Stimulated activated CD4-positive, alpha-beta T cell treated with anti-CD3 and anti-CD28 coated beads, TNF-alpha, amount 100 ng/mL, for 24 hours (primary cell): Measurements from ENCODE around the gene UNC93A.

Experiments used
- DNase-seq, 3 experiments: peaks; one replicate each; pipeline ENCODE4 v3.0.0-alpha.2; 2020; ENCODE audit warnings: low read depth in 3 of 3

The UNC93A gene

DNA sequence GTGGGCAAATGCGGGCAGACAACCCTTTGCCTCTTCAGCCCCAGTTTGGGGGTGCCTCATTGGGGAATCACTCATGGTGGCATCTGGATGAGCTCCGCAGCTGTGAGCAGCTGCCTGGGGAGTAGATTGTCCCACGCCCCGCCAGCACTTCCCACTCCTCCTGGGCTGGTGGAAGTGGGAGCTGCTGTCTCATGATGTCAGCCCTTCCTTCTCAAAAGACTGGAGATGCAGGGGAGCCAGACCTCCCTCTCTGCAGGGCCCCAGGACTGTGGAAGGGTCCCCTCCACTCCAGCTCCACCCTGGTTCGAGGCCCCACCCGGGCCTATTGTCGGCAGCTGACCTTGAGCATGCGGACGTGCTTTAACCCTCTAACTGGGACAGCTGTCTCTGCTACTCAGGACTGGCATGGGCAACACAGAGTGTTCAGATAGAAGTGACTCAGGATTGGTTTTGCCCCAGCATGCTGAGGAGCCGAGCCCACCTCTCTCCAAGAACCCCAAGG, 2.0 kb downstream of the UNC93A start:
- DNase-seq = no peak

DNA sequence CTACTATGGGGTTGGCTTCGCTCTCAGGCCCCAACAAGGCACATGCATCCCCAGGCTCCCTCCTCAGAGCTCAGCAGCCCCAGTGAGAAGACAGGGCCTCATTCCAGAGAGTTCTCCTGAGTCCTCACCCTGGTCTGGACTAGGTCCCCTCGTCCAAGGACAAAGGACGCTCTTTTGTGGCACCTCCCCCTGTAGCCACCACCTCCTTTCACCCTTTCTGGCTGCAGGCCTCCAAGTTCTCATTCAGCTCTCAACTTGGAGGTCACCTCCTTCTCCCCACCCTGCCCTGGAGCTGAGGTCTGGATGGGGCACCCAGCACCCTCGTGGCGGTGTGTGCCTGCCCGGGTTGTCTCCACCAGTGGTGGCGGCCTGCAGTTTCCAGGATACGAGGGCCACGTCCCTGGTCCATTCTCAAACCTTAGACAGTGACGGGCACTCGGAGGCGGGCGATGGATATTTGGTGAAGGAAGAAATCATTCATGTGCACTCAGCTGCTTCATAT, 2.5 kb downstream of the UNC93A start:
- no peak for DNase-seq

DNA sequence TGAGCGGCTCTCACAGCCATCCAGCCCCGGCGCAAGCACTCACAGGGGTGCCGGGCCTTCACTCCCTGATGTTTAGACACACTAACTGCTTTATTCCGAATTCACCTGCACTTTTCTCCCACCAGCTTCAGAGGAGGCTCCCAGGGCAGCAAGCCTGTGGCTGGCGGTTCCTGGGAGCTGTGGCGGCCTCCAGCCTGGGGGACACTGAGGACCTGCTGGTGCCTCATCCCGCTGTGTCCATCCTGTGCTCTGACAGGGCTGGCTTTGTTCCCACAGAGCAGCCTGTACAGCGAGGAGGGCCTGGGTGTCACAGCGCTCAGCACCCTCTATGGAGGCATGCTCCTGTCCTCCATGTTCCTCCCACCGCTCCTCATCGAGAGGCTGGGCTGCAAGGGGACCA, 3.1 kb downstream of the UNC93A start:
- no peak for DNase-seq

DNA sequence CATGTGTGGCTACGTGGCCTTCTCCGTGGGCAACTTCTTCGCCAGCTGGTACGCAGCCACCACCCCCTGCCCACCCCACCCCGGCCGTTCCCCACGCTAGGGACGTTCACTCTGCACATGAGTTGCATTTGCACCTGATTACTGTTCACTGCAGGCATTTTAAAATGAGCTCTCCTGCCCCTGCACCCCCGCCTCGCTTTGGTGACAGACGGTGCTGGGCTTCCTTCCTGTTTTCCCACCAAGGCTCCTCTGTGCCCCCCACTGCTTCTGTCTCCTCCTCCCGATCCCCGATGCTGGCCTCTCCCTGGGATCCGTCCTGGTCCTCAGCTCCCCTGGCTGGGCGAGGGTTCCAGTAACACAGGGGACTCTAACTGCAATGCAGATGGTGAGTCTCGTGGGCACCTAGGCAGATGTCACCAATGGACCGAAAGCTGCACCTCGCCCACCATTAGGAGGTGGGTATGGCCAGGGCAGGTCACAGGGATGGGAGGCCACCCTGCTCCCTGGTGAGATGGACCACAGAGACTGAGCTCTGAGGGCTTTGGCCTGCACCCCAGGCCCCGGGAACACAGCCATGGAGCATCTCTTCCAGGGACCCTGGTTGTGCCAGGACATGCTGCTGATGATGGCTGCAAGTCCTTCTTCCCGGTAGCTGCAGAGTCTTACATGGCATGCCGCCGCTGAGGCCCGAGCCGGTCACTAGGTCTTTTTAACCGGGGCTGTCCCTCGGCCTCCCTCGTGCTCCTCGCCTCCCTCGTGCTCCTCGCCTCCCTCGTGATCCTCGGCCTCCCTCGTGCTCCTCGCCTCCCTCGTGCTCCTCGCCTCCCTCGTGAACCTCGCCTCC, 3.8 kb downstream of the UNC93A start:
- DNase-seq = no peak

DNA sequence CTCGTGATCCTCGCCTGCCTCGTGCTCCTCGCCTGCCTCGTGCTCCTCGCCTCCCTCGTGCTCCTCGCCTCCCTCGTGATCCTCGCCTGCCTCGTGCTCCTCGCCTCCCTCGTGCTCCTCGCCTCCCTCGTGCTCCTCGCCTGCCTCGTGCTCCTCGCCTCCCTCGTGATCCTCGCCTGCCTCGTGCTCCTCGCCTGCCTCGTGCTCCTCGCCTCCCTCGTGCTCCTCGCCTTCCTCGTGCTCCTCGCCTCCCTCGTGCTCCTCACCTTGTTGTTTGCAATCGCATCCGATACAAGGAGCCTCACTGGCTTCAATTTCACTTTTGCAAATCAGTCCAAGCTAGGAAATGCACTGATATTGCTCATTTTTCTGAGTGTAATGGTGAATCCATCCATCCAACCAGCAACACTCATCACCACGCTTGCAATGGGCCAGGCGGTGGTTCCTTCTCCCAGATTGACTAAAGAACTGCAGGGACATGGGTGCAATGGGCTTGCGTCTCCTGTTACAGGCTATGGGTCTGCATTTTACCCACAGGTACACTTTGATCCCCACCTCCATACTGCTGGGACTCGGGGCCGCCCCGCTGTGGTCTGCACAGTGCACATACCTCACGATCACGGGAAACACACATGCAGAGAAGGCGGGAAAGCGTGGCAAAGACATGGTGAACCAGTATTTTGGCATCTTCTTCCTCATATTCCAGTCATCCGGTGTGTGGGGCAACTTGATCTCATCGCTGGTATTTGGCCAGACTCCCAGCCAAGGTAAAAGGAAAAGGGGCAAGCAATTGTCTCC, 4.6 kb downstream of the UNC93A start:
- no peak for DNase-seq

DNA sequence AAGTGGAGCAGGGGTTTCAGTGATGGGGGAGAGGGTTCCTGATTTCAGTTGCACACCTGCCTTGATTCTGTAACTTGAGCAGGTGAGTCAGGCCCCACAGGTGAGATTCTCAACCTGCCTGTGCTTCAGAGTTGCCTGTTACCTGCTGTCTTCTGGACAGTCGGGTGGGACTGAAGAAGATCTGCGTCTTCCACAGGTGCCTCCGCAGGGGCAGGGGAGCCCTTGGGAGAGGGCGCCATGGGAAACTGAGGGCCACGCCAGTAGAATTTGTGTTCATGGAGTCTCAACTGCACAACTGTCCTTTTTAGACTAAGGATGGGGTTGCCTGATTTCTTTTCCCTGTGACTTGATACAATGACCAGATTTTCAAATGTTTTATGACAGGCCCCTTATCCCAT, 5.2 kb downstream of the UNC93A start:
- DNase-seq = no peak

DNA sequence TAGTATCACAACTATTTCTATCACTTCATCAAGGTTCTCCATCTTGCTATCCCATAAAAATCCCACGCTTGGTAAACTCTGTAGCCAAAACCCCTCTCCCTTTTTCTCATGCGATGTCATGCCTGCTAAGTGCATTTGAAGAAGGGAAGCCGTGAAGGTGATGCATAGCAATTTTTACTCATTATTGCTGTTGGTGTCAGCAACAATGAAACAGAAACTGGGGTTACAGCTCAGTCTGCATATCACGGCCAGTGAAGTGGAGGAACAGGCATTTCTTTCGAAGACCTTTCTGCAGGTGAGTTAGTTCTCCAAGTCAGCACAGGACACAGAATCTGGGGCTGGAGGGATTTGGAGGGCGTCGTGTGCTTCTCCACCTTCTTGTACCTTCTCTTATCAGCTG, 5.8 kb downstream of the UNC93A start:
- DNase-seq = no peak

DNA sequence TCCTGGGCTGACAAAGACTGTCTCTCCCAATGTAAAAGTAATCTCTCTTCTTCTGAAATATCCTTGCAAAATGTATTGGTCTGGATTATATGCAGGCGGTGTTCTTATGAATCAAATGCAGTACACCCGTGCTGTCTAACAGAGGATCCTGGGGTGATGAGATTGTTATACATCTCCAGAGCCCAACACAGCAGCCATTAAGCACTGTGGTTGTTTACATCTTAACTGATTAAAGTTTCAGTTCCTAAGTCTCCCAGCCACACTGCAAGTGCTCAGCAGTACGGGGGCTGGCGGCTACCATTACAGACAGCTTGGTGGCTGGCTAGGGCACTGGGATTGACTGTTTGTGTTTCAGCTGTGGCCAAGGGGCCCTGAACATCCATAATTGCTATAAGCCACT, 7.0 kb downstream of the UNC93A start:
- DNase-seq = no peak

DNA sequence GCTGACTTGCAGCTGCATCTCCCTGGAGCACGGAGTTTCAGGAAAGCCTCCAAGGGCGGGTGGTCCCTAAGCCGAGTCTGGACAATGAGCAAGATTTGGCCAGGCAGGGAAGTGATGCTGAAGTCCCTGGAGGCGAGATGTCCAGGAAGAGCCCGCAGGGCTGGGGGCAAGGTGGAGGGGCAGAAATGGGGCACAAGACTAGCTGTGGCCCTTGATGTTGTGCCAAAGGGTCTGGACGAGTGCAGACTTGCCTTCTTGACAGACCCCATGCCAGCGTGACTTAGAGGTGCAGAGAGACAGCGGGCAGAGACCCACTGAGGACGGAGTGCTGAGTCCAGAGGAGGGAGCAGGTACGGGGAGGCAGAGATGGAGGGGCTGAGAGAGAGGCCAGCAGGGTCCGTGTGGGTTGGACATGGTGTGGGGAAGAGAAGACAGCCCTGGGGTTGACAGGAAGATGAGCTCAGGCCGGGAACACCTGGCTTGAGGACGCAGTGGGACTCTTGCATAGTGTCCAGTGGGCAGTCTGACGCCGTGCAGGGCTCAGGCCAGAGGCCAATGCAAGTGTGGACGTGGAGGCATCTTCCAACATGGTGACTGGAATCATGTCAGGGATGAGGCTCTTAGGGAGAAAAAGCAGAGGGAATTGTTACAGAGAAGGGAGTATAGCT, 8.7 kb downstream of the UNC93A start:
- DNase-seq = no peak

DNA sequence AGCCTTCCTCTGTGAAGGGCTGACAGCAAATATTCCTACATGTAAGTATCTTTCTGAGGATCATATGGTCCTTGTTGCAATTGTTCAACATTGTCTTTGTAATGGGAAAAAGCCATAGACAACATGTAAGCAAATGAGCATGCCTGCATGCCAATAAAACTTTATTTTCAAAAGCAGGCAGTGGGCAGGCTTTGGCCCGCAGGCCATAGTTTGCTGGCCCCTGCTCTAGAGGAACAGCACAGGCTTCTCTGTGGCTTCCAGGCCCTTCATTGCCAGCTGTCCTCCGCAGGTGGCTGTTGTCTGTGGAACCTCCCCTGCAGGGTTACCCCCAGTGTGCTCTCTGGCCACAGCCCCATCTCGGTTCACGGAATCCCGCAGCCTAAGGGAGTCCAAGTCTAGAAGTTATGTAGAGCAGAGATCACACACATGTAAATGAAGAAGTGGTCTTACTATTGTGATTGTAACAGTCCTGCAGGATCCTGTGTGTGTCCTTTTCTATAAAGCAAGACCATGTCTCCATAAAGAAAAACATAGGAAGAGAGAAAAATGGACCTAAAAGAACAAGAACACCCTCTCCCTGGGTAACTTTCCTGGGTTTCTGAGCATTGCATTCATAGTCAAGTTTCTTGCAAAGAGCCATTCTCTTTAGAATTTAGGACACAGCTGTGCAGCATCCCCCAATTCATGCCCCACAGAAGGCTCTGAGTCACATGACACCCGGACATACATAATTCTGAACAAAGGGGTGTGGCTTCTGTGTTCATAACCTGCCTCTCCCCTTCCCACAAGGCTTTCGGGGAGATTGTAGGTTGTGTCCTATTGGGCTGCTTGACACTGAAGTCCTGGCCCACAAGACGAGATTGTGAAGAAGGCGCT, 10.0 kb downstream of the UNC93A start:
- DNase-seq = no peak

DNA sequence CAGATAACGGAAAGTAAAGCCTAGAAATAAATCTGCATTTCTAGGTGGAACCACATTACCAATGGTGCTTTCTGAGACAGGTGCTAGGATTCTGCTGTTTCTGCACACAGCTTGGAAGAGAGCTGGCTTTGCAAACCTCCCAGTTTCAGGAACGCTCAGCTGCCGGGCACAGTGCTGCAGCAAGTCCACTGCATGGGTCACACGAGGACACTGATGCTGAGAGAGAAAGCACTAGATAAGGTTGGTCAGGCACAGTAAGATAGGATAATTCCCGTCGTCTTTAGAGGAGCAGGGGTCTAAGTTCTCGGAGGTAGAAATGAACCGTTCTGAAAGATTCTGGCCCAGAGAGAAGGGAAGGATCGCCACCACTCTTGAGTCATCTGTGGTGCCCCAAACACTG, 11.0 kb downstream of the UNC93A start:
- DNase-seq = no peak

DNA sequence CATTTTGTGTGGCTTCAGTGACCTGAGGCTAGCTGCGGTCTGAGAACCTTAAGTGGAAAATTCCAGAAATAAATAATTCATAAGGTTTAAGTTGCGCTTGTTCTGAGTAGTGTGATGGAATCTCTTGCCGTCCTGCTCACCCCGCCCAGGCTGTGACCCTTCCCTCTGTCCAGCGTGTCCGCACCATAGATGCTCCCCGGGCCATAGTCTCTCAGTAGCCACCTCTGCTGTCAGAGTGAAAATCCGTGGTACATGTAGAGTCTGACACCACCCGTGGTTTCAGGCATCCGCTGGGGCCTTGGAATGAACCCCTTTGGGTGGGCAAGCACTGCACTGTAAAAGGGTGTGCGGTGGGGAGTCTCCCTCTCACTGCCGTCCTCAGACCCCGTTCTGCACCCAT, 11.7 kb downstream of the UNC93A start:
- DNase-seq = no peak

DNA sequence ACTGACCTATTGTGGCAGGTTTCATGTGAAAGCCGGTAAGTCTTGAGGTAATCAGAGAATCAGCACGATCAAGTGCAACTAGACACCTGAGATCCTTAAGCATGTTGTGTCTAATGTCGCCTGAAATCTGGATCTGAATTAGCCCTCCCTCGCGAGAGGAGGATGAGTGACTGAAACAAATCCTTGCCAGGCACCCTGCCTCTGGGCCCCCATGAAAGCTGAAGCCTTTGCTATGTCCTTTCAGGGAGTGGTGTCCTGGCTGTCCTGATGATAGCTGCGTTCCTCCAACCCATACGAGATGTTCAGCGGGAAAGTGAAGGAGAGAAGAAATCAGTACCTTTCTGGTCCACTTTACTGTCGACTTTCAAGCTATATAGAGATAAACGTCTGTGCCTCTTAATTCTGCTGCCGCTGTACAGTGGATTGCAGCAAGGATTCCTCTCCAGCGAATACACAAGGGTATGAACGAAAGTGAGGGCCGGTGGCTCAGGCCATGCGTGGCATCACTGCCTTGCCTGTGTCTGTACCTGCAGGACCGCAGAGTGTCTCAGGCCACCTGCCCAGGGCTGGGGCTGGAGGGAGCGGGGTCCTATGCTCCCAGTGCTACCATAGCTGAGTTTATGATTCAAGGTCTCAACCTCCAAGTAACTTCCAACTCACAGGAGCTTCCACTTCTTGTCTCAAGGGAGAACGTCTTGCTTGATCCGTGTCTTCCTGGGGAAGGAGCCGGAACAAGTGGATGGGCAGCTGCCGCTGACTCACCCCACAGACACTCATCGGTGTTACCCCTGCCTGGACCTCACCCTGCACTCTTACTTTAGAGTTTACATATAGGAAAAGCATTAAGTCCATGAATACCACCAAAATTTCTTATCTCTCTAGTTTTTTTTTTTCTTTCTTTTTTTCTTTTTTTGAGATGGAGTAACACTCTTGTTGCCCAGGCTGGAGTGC, 12.8 kb downstream of the UNC93A start:
- DNase-seq = no peak

DNA sequence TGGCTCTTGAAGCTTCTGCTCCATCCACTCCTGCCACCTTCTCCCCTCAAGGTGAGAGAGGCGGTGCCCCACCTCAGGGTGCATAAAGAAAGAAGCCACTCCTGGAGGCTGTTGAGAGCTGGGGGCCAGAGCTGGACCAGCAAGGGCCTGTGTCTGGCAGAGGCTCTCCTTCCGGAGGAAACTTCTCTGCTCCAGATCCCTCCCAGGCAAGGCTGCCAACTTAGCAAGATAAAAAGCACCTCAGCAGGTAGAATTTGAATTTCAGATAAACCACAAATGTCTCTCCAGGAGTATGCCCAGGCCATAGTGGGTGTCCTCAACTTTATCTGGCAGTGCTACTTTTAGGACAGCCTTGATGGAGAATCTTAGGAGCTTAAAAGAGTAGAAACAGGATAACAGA, 13.8 kb downstream of the UNC93A start:
- DNase-seq = no peak

DNA sequence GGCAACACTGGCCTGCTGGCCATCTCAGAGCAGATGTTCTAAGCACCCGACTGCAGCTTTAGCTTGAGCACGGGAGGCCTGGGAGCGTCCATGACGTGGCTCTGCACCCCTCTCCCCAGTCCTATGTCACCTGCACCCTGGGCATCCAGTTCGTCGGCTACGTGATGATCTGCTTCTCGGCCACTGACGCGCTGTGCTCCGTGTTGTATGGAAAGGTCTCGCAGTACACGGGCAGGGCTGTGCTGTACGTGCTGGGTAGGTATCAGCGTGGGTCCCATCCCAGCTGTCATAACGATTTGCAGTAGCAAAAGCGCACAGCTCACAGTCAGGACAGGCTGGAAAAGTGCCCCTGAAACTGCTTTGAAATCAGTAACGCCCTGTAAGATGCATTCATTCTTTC, 14.7 kb downstream of the UNC93A start:
- DNase-seq = no peak

DNA sequence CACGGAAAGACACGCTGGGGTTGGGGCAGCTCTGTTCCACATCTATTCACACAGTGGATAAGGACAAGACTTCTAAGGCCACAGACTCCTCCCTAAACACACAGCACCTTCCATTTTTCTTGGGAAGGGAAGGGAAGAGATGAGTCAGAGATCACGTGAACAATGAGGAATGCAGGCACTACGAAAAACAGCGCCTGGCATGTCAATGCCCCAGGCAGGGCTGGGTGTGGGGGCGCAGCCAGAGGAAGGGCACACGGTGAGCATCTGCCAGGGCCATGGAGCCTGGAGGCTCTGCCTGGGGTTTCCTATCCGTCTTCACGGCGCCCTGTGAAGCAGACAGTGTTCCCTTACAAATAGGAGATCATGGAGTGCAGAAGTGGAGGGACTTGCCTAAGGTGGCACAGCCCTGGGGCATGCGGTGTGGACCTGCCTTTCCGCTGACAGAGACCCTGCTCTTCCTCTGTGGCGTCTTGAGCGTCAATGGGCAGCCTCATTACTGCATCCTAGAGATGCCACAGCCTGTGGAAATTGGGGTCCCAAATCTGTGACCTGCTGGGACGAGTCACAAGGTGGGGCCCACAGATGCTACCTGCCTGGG, 15.4 kb downstream of the UNC93A start:
- no peak for DNase-seq

DNA sequence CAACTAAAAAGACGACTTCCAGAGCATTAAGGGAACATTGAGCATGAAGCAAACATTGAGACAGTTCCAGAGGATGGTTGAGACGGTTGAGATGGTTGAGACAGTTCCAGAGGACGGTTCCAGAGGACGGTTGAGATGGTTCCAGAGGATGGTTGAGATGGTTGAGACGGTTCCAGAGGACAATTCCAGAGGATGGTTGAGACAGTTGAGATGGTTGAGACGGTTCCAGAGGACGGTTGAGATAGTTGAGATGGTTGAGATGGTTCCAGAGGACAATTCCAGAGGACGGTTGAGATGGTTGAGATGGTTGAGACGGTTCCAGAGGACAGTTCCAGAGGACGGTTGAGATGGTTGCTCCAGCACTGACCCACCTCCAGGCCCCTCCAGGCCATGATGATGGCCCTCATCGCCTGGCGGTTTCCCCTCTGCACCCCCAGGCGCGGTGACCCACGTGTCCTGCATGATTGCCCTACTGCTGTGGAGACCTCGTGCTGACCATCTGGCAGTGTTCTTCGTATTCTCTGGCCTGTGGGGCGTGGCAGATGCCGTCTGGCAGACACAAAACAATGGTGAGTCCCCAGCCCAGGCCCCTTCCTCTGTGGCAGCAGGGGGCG, 16.3 kb downstream of the UNC93A start:
- DNase-seq = no peak

DNA sequence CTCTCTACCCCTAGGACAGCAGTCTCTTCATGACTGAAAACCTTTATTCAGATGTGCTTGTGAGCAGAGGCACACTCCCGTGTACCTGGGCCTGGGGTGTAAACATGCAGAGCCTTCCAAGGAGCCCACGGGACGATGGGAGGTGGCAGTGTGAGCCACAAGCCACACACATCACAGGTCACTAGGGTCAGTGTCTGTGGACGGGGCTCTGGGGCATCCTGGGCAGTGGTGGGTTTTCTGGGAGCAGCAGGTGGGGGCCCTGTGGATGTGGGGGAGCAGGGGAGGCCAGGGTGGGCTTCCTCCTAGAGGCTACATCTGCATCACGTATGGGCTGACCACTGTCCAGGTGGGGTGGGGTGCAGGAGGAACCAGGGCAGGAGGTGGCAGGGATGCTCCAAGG, 17.1 kb downstream of the UNC93A start:
- DNase-seq = no peak
